PC-3 (cell line): ENCODE measurements around the gene ZDHHC8. TPM values are rescaled to one million over a fixed set of nuclear protein-coding genes. Genes with fewer than 3 reads are reported as not detected.

Source experiments
- ATAC-seq: fragments of 200-7000 bp; cut with Tn5 transposase; 2 replicates; pipeline ENCODE4 v1.9.1; 2020; ENCODE audit warnings: mild to moderate bottlenecking, moderate library complexity
- BruUV-seq: library from RNA; stranded (reverse); fragments of 400-500 nt; replicated peaks from 2 replicates; lab custom pipeline; 2021; lab: Mats Ljungman, UMichigan
- CTCF ChIA-PET: fragments of 300-600 bp; sonication (Branson Sonifier 250); formaldehyde crosslinking; loops from one replicate; lab custom pipeline; 2022; ENCODE audit warnings: antibody characterized with exemption; lab: Charles Lee
- POLR2A ChIA-PET: fragments of 300-600 bp; sonication (Branson Sonifier 250); formaldehyde crosslinking; loops from one replicate; lab custom pipeline; 2022; ENCODE audit warnings: antibody characterized with exemption; ENCODE audit not compliant: unreplicated experiment; lab: Charles Lee
- DNase-seq: peaks from one replicate; pipeline ENCODE4 v3.0.0-alpha.2; 2015
- H2AFZ ChIP-seq: fragments of 300-600 bp; sonication (generic); 2 replicates; pipeline ENCODE4 v1.6.0; 2016; ENCODE audit warnings: antibody characterized with exemption, low read length
- H3F3A ChIP-seq: fragments of 300-600 bp; sonication (generic); one replicate; pipeline ENCODE4 v1.6.0; 2017; ENCODE audit warnings: antibody characterized with exemption, low read length, control low read depth, mild to moderate bottlenecking; ENCODE audit not compliant: unreplicated experiment
- H3K27ac ChIP-seq: fragments of 300-600 bp; sonication (generic); 2 replicates; pipeline ENCODE4 v1.5.1; 2016; ENCODE audit warnings: mild to moderate bottlenecking, low read length
- H3K27me3 ChIP-seq: fragments of 300-600 bp; sonication (generic); 2 replicates; pipeline ENCODE4 v1.6.1; 2016; ENCODE audit warnings: low read length, mixed read lengths
- H3K36me3 ChIP-seq: fragments of 300-600 bp; sonication (generic); 2 replicates; pipeline ENCODE4 v1.6.1; 2016; ENCODE audit warnings: low read depth, mixed run types, low read length, mixed read lengths
- H3K4me1 ChIP-seq: fragments of 300-600 bp; sonication (generic); 2 replicates; pipeline ENCODE4 v1.5.1; 2016; ENCODE audit warnings: low read length; ENCODE audit not compliant: insufficient read depth
- H3K4me2 ChIP-seq: fragments of 300-600 bp; sonication (generic); 2 replicates; pipeline ENCODE4 v1.6.0; 2016; ENCODE audit warnings: low read length
- H3K4me3 ChIP-seq: fragments of 300-600 bp; sonication (generic); 2 replicates; pipeline ENCODE4 v1.5.1; 2016; ENCODE audit warnings: mild to moderate bottlenecking, low read length, mixed read lengths
- H3K79me2 ChIP-seq: fragments of 300-600 bp; sonication (generic); 2 replicates; pipeline ENCODE4 v1.6.1; 2017; ENCODE audit warnings: low read length, mixed read lengths
- H3K9ac ChIP-seq: fragments of 300-600 bp; sonication (generic); 2 replicates; pipeline ENCODE4 v1.6.0; 2016; ENCODE audit warnings: mild to moderate bottlenecking, low read length
- H3K9me2 ChIP-seq: fragments of 300-600 bp; sonication (generic); replicated peaks from 2 replicates; pipeline ENCODE4 v1.6.1; 2016; ENCODE audit warnings: mixed run types, low read length, mixed read lengths
- H3K9me3 ChIP-seq: fragments of 300-600 bp; sonication (generic); 2 replicates; pipeline ENCODE4 v1.6.1; 2016; ENCODE audit warnings: low read length, mixed read lengths
- H4K20me1 ChIP-seq: fragments of 300-600 bp; sonication (generic); 2 replicates; pipeline ENCODE4 v1.6.1; 2016; ENCODE audit warnings: low read length, mixed read lengths
- CTCF ChIP-seq: fragments of 300-600 bp; sonication (generic); conservative IDR thresholded peaks from 2 replicates; pipeline ENCODE4 v1.5.1; 2017; ENCODE audit warnings: antibody characterized with exemption, low read depth, mild to moderate bottlenecking, low read length
- EZH2 ChIP-seq: fragments of 300-600 bp; sonication (generic); IDR thresholded peaks from one replicate; pipeline ENCODE4 v1.6.1; 2017; ENCODE audit warnings: antibody characterized with exemption, mild to moderate bottlenecking, low read length; ENCODE audit not compliant: unreplicated experiment
- EZH2phosphoT487 ChIP-seq: fragments of 300-600 bp; sonication (generic); IDR thresholded peaks from 2 replicates; pipeline ENCODE4 v1.6.1; 2018; ENCODE audit warnings: mild to moderate bottlenecking, antibody characterized with exemption, low read length, borderline replicate concordance
- intact Hi-C: fragments of 100-400 bp; cut with micrococcal nuclease; formaldehyde crosslinking; loops from 2 replicates; pipeline ENCODE4 v1.9.0; 2023
- total RNA-seq: library from RNA; depleted of rRNA; stranded (reverse); fragments of >200 nt; gene quantifications from 2 replicates; pipeline ENCODE4 v1.2.3, GENCODE V29; 2014

Gene ZDHHC8
- total RNA-seq, 1 experiment from 2014 or later, result 24.6 TPM

- Histone ChIP-seq H3K4me1 (no peaks in the 10 kb centered on the region), H2AFZ (no peak overlapping the region)
- no peak for TF ChIP-seq CTCF
- no peak for TF ChIP-seq EZH2phosphoT487
- TF ChIP-seq EZH2, result no peak
Observed at GRCh38 chr22:20179455-20180244, 48.0 kb downstream of the ZDHHC8 start.

GRCh38 chr22:20180245-20180630, 48.6 kb downstream of the ZDHHC8 start:
- ChIA-PET CTCF (no interaction called here), POLR2A (no interaction called here)
- H3K4me1 ChIP-seq, result no peaks in the 10 kb centered on the region
- H4K20me1 ChIP-seq, result no peaks in the 10 kb centered on the region
- DNase-seq (no peak), ATAC-seq (no peak)
- no peaks in the 10 kb centered on the region for H3K79me2 ChIP-seq
- TF ChIP-seq CTCF (peak; percentile 50), EZH2phosphoT487 (no peak)
- H3K4me2 ChIP-seq, result no peak overlapping the region
- H3K27ac ChIP-seq, result no peak overlapping the region
- no peak overlapping the region for H2AFZ ChIP-seq
- BruUV-seq, result no TSS peak
- no peaks in the 10 kb centered on the region for H3K36me3 ChIP-seq
- H3K4me3 ChIP-seq, result no peak overlapping the region
- no peaks in the 10 kb centered on the region for H3K9me2 ChIP-seq
- intact Hi-C loops, result no loop called here
- no peaks in the 10 kb centered on the region for H3K27me3 ChIP-seq
- no peaks in the 10 kb centered on the region for H3K9me3 ChIP-seq
- no peak overlapping the region for H3K9ac ChIP-seq
- H3F3A ChIP-seq, result no peaks in the 10 kb centered on the region

More at GRCh38 chr22:20179455-20180244, 48.0 kb downstream of the ZDHHC8 start:
- POLR2A ChIA-PET, result no interaction called here
- Histone ChIP-seq H3K27ac (no peak overlapping the region), H4K20me1 (no peaks in the 10 kb centered on the region), H3K79me2 (no peaks in the 10 kb centered on the region), H3K4me3 (no peak overlapping the region), H3K27me3 (no peaks in the 10 kb centered on the region), H3K9ac (no peak overlapping the region), H3K4me2 (no peak overlapping the region), H3K9me3 (no peaks in the 10 kb centered on the region), H3F3A (no peaks in the 10 kb centered on the region), H3K36me3 (no peaks in the 10 kb centered on the region), H3K9me2 (no peaks in the 10 kb centered on the region)
- DNase-seq (no peak), ATAC-seq (no peak)
- intact Hi-C loops, result no loop called here
- no TSS peak for BruUV-seq
- CTCF ChIA-PET, result no interaction called here

- Histone ChIP-seq H3K9me3 (no peaks in the 10 kb centered on the region), H3K79me2 (no peaks in the 10 kb centered on the region), H3K9me2 (no peaks in the 10 kb centered on the region), H3K4me1 (no peaks in the 10 kb centered on the region), H3K4me2 (no peak overlapping the region), H3K4me3 (no peak overlapping the region), H2AFZ (no peak overlapping the region), H3K9ac (no peak overlapping the region), H3K36me3 (no peaks in the 10 kb centered on the region), H3K27ac (no peak overlapping the region), H3K27me3 (no peaks in the 10 kb centered on the region), H3F3A (no peaks in the 10 kb centered on the region), H4K20me1 (no peaks in the 10 kb centered on the region)
- ATAC-seq, result no peak
- intact Hi-C loops, result no loop called here
- BruUV-seq, result no TSS peak
- TF ChIP-seq EZH2phosphoT487 (no peak), CTCF (no peak), EZH2 (no peak)
- POLR2A ChIA-PET, result no interaction called here
- CTCF ChIA-PET, result no interaction called here
- no peak for DNase-seq
Observed at GRCh38 chr22:20180640-20181039, 49.0 kb downstream of the ZDHHC8 start.
